Stimulated activated naive CD8-positive, alpha-beta T cell treated with anti-CD3 and anti-CD28 coated beads, Interleukin-15, amount 100 ng/mL, for 72 hours (primary cell): ENCODE measurements around the gene HSPA4.
"Not testable (repeated sequence)": the region's sequence is repeated elsewhere in the genome, so short reads cannot be mapped to it uniquely, and the experiment has no call there.

Experiments
- ATAC-seq: fragments of 150-1000 bp; cut with Tn5 transposase; 2 replicates; pipeline ENCODE4 v1.10.0; 2021; ENCODE audit warnings: mild to moderate bottlenecking, moderate library complexity
- DNase-seq, 2 donors: peaks; one replicate each; pipeline ENCODE4 v3.0.0; 2021 to 2022
- H3K27ac Mint-ChIP-seq, 2 donors: one replicate each; pipeline ENCODE4 v1.8.0; 2022; ENCODE audit warnings: mild to moderate bottlenecking in 2 of 2, mixed read lengths in 2 of 2, moderate library complexity in 2 of 2
- H3K27me3 Mint-ChIP-seq: one replicate; pipeline ENCODE4 v1.8.0; 2022; ENCODE audit warnings: mixed read lengths
- H3K4me1 Mint-ChIP-seq: one replicate; pipeline ENCODE4 v1.8.0; 2022; ENCODE audit warnings: mild to moderate bottlenecking, mixed read lengths
- H3K4me3 Mint-ChIP-seq, 2 donors: one replicate each; pipeline ENCODE4 v1.8.0; 2022; ENCODE audit warnings: mild to moderate bottlenecking in 2 of 2, mixed read lengths in 2 of 2, moderate library complexity in 1 of 2
- H3K9me3 Mint-ChIP-seq, 2 donors: one replicate each; pipeline ENCODE4 v1.8.0; 2022; ENCODE audit warnings: mixed read lengths in 2 of 2

The HSPA4 gene

GRCh38 chr5:133121080-133121479 lies 69.3 kb downstream of the HSPA4 start:
- Mint-ChIP-seq H3K9me3 (no peaks in the 10 kb centered on the region), H3K4me1 (no peaks in the 10 kb centered on the region), H3K4me3 (no peak overlapping the region), H3K27me3 (no peaks in the 10 kb centered on the region), H3K27ac (no peak overlapping the region)
- DNase-seq: no peak
- ATAC-seq: no peak

GRCh38 chr5:133121611-133122150 lies 69.9 kb downstream of the HSPA4 start:
- Mint-ChIP-seq H3K4me3 (no peak overlapping the region), H3K27ac (no peak overlapping the region), H3K27me3 (no peaks in the 10 kb centered on the region), H3K4me1 (no peaks in the 10 kb centered on the region), H3K9me3 (no peaks in the 10 kb centered on the region)
- ATAC-seq (no peak), DNase-seq (no peak)

- no peak overlapping the region for H3K4me3 Mint-ChIP-seq
- no peak for ATAC-seq
- H3K27ac Mint-ChIP-seq: no peak overlapping the region
- H3K27me3 Mint-ChIP-seq: no peaks in the 10 kb centered on the region
- no peak for DNase-seq
- H3K4me1 Mint-ChIP-seq: no peaks in the 10 kb centered on the region
- no peaks in the 10 kb centered on the region for H3K9me3 Mint-ChIP-seq
Measured at GRCh38 chr5:133122711-133123110, 70.9 kb downstream of the HSPA4 start.

- ATAC-seq (no peak), DNase-seq (no peak)
- Mint-ChIP-seq H3K4me3 (no peak overlapping the region), H3K27me3 (no peaks in the 10 kb centered on the region), H3K9me3 (no peaks in the 10 kb centered on the region), H3K4me1 (no peaks in the 10 kb centered on the region), H3K27ac (no peak overlapping the region)
Measured at GRCh38 chr5:133123297-133123696, 71.5 kb downstream of the HSPA4 start.

- DNase-seq (no peak), ATAC-seq (no peak)
- Mint-ChIP-seq H3K9me3 (no peaks in the 10 kb centered on the region), H3K27me3 (no peaks in the 10 kb centered on the region), H3K27ac (peak overlapping the region in 1 of 2 donors; percentile 20), H3K4me3 (no peak overlapping the region), H3K4me1 (no peaks in the 10 kb centered on the region)
Measured at GRCh38 chr5:133124891-133125290, 73.1 kb downstream of the HSPA4 start.

GRCh38 chr5:133128066-133128465 lies 76.3 kb downstream of the HSPA4 start:
- ATAC-seq: no peak
- no peak for DNase-seq

GRCh38 chr5:133129289-133129688 lies 77.5 kb downstream of the HSPA4 start:
- no peak overlapping the region for H3K27ac Mint-ChIP-seq
- DNase-seq (no peak), ATAC-seq (no peak)
- H3K27me3 Mint-ChIP-seq: no peaks in the 10 kb centered on the region
- no peak overlapping the region for H3K4me3 Mint-ChIP-seq
- H3K4me1 Mint-ChIP-seq: no peaks in the 10 kb centered on the region
- no peaks in the 10 kb centered on the region for H3K9me3 Mint-ChIP-seq

More at GRCh38 chr5:133128066-133128465, 76.3 kb downstream of the HSPA4 start:
- H3K4me3 Mint-ChIP-seq: no peak overlapping the region
- no peaks in the 10 kb centered on the region for H3K4me1 Mint-ChIP-seq
- H3K9me3 Mint-ChIP-seq: no peaks in the 10 kb centered on the region
- H3K27ac Mint-ChIP-seq: no peak overlapping the region
- H3K27me3 Mint-ChIP-seq: no peaks in the 10 kb centered on the region

GRCh38 chr5:133129950-133130349 lies 78.1 kb downstream of the HSPA4 start:
- no peaks in the 10 kb centered on the region for H3K4me1 Mint-ChIP-seq
- H3K9me3 Mint-ChIP-seq: no peaks in the 10 kb centered on the region
- DNase-seq (no peak), ATAC-seq (no peak)
- no peaks in the 10 kb centered on the region for H3K27me3 Mint-ChIP-seq
- H3K27ac Mint-ChIP-seq: peak overlapping the region in 1 of 2 donors; percentile 38
- no peak overlapping the region for H3K4me3 Mint-ChIP-seq

GRCh38 chr5:133130387-133131118 lies 78.7 kb downstream of the HSPA4 start:
- no peak for ATAC-seq

GRCh38 chr5:133132717-133133116 lies 80.9 kb downstream of the HSPA4 start:
- ATAC-seq (no peak), DNase-seq (no peak)
- Mint-ChIP-seq H3K27me3 (no peaks in the 10 kb centered on the region), H3K4me3 (no peak overlapping the region), H3K9me3 (peaks cover 0 to 8% of the 10 kb centered on the region in 2 donors), H3K27ac (no peak overlapping the region), H3K4me1 (no peaks in the 10 kb centered on the region)

More at GRCh38 chr5:133130387-133131118, 78.7 kb downstream of the HSPA4 start:
- no peaks in the 10 kb centered on the region for H3K4me1 Mint-ChIP-seq
- H3K27ac Mint-ChIP-seq: no peak overlapping the region
- no peak overlapping the region for H3K4me3 Mint-ChIP-seq
- H3K27me3 Mint-ChIP-seq: no peaks in the 10 kb centered on the region
- peaks cover 0 to under 1% of the 10 kb centered on the region in 2 donors for H3K9me3 Mint-ChIP-seq
- DNase-seq: no peak

GRCh38 chr5:133133241-133133640 lies 81.4 kb downstream of the HSPA4 start:
- H3K4me3 Mint-ChIP-seq, H3K9me3 Mint-ChIP-seq, H3K27ac Mint-ChIP-seq, ATAC-seq, DNase-seq, H3K4me1 Mint-ChIP-seq, H3K27me3 Mint-ChIP-seq: not testable (repeated sequence)

- not testable (repeated sequence) for H3K9me3 Mint-ChIP-seq, H3K4me3 Mint-ChIP-seq, H3K4me1 Mint-ChIP-seq, ATAC-seq, DNase-seq, H3K27me3 Mint-ChIP-seq, H3K27ac Mint-ChIP-seq
Measured at GRCh38 chr5:133136890-133137289, 85.1 kb downstream of the HSPA4 start.

GRCh38 chr5:133140311-133140710 lies 88.5 kb downstream of the HSPA4 start:
- DNase-seq (no peak), ATAC-seq (no peak)
- H3K4me1 Mint-ChIP-seq: no peaks in the 10 kb centered on the region
- H3K27me3 Mint-ChIP-seq: no peaks in the 10 kb centered on the region
- peak overlapping the region in 1 of 2 donors; percentile 78 for H3K27ac Mint-ChIP-seq
- H3K4me3 Mint-ChIP-seq: no peak overlapping the region
- peaks cover 5 to 25% of the 10 kb centered on the region in 2 donors for H3K9me3 Mint-ChIP-seq

GRCh38 chr5:133141746-133142145 lies 89.9 kb downstream of the HSPA4 start:
- DNase-seq (no peak), ATAC-seq (no peak)
- H3K4me1 Mint-ChIP-seq: no peaks in the 10 kb centered on the region
- no peak overlapping the region for H3K4me3 Mint-ChIP-seq
- H3K27me3 Mint-ChIP-seq: no peaks in the 10 kb centered on the region
- H3K27ac Mint-ChIP-seq: no peak overlapping the region
- H3K9me3 Mint-ChIP-seq: peaks cover 5 to 17% of the 10 kb centered on the region in 2 donors

GRCh38 chr5:133142782-133143181 lies 91.0 kb downstream of the HSPA4 start:
- DNase-seq (no peak), ATAC-seq (no peak)
- H3K27ac Mint-ChIP-seq: no peak overlapping the region
- peaks cover 6% of the 10 kb centered on the region for H3K4me1 Mint-ChIP-seq
- H3K4me3 Mint-ChIP-seq: no peak overlapping the region
- H3K27me3 Mint-ChIP-seq: no peaks in the 10 kb centered on the region
- peaks cover 5 to 17% of the 10 kb centered on the region in 2 donors for H3K9me3 Mint-ChIP-seq

- Mint-ChIP-seq H3K9me3 (peaks cover 5 to 17% of the 10 kb centered on the region in 2 donors), H3K27ac (peak overlapping the region in 1 of 2 donors; percentile 15), H3K27me3 (no peaks in the 10 kb centered on the region), H3K4me1 (peaks cover 17% of the 10 kb centered on the region), H3K4me3 (no peak overlapping the region)
- DNase-seq (no peak), ATAC-seq (no peak)
Measured at GRCh38 chr5:133144245-133144981, 92.6 kb downstream of the HSPA4 start.
